Measurements from ENCODE around the gene SIVA1. TPM values are rescaled to one million over a fixed set of nuclear protein-coding genes. Genes with fewer than 3 reads are reported as not detected.
"Not testable (repeated sequence)": the region's sequence is repeated elsewhere in the genome, so short reads cannot be mapped to it uniquely, and the experiment has no call there.

Gene SIVA1
- total RNA-seq, 4 donors from 2014 or later: 64.6 to 144 (median 115) TPM

DNA sequence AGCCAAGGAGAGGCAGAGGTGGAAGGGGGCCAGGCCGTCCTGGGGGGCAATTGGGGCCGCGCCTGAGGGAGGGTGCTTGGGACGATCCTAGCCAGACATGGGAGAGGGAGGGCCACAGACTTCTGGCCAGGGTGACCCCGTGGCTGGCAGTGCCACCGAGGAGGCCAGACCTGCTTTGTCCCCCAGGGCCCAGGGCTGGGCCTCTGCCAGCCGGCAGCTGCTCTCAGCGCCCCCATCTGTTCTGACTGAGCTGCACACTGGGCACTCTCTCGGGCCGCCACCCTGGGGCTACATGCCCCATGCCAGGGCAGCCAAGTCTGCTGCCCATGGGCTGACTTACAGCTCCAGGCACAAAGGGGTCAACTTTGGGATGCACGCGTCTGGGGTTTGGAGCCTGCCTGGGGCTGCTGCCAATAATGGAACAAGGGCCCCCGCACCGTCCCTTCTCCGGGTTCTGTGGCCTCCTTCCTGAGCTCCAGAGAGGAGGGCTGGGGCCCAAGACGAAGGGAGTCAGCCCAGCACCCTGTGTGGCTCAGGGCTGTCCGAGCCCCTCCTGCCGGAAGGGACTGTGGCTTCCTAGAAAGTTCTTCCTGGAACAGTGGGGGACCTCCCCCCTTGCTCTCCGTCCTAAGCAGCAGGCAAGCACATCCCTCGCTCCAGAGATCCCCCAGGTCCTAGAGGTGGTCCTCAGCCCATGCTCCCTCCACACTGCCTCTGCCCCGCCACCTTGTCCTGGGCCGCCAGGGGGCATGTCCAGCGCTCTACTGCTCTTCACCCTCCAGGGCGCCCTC lies 27.8 kb upstream of the SIVA1 start:
- no peaks in the 10 kb centered on the region for H3K9me3 ChIP-seq
- no peak for DNase-seq
- no peaks in the 10 kb centered on the region for H3K36me3 ChIP-seq
- peak overlapping the region in 3 of 4 donors; percentile 4 to 68 (median 8) for H3K27ac ChIP-seq
- no peaks in the 10 kb centered on the region for H3K27me3 ChIP-seq
- TF ChIP-seq POLR2A (IDR thresholded peaks at IDR 0.05): no peak
- TF ChIP-seq, protein P1, sequence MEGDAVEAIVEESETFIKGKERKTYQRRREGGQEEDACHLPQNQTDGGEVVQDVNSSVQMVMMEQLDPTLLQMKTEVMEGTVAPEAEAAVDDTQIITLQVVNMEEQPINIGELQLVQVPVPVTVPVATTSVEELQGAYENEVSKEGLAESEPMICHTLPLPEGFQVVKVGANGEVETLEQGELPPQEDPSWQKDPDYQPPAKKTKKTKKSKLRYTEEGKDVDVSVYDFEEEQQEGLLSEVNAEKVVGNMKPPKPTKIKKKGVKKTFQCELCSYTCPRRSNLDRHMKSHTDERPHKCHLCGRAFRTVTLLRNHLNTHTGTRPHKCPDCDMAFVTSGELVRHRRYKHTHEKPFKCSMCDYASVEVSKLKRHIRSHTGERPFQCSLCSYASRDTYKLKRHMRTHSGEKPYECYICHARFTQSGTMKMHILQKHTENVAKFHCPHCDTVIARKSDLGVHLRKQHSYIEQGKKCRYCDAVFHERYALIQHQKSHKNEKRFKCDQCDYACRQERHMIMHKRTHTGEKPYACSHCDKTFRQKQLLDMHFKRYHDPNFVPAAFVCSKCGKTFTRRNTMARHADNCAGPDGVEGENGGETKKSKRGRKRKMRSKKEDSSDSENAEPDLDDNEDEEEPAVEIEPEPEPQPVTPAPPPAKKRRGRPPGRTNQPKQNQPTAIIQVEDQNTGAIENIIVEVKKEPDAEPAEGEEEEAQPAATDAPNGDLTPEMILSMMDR (IDR thresholded peaks at IDR 0.05): peak in 2 of 6 experiments; percentile 6 to 23
- H3K4me1 ChIP-seq: peaks cover 6 to 39% (median 14%) of the 10 kb centered on the region in 4 donors
- peak overlapping the region in 2 of 4 donors; percentile 88 to 91 for H3K4me3 ChIP-seq

DNA sequence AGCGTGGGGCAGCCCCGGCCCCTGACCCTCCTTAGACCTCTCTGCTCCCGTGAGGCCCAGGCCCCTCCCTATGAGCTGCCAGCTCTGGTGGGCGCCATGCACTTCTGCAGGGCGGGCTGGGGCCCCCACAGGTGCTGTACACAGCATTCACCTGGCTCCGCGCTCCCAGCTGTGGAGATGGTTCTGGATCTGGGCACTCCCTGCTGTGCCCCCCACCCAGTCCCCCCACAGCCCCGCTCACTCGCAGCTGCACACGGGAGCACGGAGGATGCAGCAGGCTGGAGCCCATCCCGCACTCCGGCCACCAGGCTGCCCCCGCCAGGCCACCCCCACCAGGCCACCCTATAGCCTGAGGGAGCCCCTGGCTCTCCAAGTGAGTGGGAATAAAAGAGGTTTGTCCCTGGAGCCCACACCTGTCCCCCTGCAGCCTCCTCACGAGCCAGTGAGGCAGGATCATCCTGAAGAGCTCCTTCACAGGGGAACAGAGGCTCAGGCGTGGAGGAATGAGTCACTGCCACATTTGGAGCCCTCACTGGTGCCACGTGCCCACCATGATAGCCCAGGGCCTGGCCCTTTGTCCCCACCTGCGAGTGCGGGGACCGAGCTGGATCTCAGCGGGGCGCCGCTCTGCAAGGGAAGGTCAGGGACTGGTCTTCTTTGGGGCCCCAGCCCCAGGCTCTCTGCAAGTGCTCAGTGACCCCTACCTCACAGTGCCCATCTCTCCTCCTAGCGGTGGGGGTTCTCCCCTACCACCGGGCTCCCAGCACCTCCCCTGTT lies 27.0 kb upstream of the SIVA1 start:
- peaks cover 6 to 39% (median 14%) of the 10 kb centered on the region in 4 donors for H3K4me1 ChIP-seq
- no peak for TF ChIP-seq POLR2A (IDR thresholded peaks at IDR 0.05)
- TF ChIP-seq, protein P1 (IDR thresholded peaks at IDR 0.05): no peak

DNA sequence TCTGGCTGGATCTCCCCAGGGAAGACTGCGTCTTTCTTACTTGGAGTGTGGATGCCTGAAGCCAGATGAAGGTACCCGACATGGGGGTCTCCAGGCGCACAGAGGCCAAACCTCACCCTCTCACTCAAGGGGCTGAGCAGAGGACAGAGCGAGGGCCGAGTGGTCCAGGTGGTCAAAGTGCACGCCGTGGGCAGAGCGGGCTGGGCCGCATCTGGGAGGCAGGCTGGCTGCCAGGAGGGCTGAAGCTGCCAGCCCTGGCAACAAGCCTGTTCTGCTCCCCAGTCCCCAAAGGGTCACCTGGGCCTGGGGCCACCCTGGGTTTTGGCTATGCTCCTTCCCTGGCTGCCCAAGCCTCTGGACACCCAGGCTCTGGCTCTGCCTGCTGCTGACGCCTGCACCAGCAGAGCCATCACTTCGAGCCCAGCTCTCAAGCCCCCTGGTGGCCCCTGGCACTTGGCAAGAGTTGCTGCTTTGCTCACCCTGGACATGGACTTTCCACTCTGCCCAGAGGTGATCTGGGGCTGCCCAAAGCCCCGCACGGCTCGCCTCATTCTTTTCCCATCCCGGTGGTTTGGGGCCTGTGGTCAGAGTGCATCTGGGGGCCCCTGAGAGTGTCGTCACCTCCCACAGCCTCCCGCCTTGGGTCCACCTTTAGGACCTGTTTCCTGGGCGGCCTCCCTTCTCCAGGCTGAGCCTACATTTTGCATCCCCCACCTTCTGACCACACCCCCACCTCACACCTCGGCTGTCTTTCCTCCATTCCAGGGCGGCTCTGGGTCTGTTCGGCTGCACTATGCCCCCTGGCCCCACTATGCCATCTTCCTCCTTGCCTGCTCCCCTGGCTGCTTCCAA lies 26.1 kb upstream of the SIVA1 start:
- TF ChIP-seq, protein P1 (IDR thresholded peaks at IDR 0.05): no peak
- TF ChIP-seq POLR2A (IDR thresholded peaks at IDR 0.05): no peak
- no peak for DNase-seq
- Histone ChIP-seq H3K27me3 (no peaks in the 10 kb centered on the region), H3K4me1 (peaks cover 6 to 37% (median 14%) of the 10 kb centered on the region in 4 donors), H3K9me3 (no peaks in the 10 kb centered on the region), H3K36me3 (no peaks in the 10 kb centered on the region), H3K4me3 (no peak overlapping the region), H3K27ac (no peak overlapping the region)

More for the DNA sequence above, 27.0 kb upstream of the SIVA1 start:
- H3K9me3 ChIP-seq: no peaks in the 10 kb centered on the region
- no peak overlapping the region for H3K4me3 ChIP-seq
- H3K27ac ChIP-seq: no peak overlapping the region
- H3K36me3 ChIP-seq: no peaks in the 10 kb centered on the region
- no peak for DNase-seq
- H3K27me3 ChIP-seq: no peaks in the 10 kb centered on the region

DNA sequence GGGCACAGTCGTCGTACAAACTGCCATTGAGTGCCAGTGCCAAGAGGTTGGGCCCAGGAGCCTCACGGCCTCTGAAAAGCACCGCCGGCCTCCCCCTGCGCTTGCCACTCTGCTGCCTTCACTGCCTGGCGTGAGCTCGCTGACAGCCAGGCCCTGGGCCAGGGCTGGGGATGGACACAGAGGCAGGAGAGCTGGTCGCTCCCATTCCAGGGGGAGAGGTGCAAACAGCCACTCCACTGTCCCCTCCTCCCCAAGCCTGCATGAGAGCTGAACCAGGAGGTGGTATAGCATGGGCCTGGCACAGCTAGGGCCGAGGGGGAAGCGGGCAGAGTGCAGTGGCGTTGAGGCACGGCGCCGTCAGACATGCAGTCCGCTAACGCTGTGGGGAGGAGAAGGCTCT lies 24.3 kb upstream of the SIVA1 start:
- TF ChIP-seq POLR2A (IDR thresholded peaks at IDR 0.05): no peak
- TF ChIP-seq, protein P1 (IDR thresholded peaks at IDR 0.05): no peak
- H3K27ac ChIP-seq: no peak overlapping the region
- H3K4me1 ChIP-seq: peaks cover 4 to 32% (median 12%) of the 10 kb centered on the region in 4 donors

DNA sequence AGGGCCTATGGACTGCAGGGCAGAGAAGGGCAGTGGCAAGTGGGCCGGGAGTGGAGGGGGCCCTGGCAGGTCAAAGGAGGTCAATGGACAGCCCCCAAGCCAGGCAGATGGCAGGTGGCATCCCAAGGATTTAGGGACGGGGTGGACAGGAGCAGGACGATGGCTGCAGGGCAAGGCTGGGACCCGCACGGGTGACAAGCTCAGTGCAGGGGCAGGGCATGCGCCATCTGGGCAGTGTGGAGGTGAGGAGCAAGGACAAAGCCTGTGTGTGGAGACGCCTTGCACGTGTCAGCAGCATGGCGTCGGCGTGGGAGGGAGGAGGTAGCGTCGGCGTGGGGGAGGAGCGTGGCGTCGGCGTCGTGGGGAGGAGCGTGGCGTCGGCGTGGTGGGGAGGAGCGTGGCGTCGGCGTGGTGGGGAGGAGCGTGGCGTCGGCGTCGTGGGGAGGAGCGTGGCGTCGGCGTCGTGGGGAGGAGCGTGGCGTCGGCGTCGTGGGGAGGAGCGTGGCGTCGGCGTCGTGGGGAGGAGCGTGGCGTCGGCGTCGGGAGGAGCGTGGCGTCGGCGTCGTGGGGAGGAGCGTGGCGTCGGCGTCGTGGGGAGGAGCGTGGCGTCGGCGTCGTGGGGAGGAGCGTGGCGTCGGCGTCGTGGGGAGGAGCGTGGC lies 23.6 kb upstream of the SIVA1 start:
- not testable (repeated sequence) for H3K4me3 ChIP-seq, H3K36me3 ChIP-seq, H3K9me3 ChIP-seq, H3K27me3 ChIP-seq, DNase-seq, H3K27ac ChIP-seq
- H3K4me1 ChIP-seq: peaks cover 4 to 32% (median 9%) of the 10 kb centered on the region in 4 donors

More for the DNA sequence above, 24.3 kb upstream of the SIVA1 start:
- no peaks in the 10 kb centered on the region for H3K9me3 ChIP-seq
- H3K4me3 ChIP-seq: no peak overlapping the region
- H3K27me3 ChIP-seq: no peaks in the 10 kb centered on the region
- H3K36me3 ChIP-seq: no peaks in the 10 kb centered on the region
- DNase-seq: no peak
